HepG2 (cell line): Measurements from ENCODE around the gene PSMC3IP. TPM values are rescaled to one million over a fixed set of nuclear protein-coding genes. Genes with fewer than 3 reads are reported as not detected.

Experiments
- CEBPG ChIP-seq: IDR thresholded peaks from 2 replicates; pipeline ENCODE4 v1.6.1; 2016
- MTF2 ChIP-seq: sonication (generic); formaldehyde crosslinking; IDR thresholded peaks from 2 replicates; pipeline ENCODE4 v1.5.0; 2020; ENCODE audit warnings: missing genetic modification reagents, borderline replicate concordance
- SP1 ChIP-seq, 2 experiments: fragments of 450-650 bp in 1 of 2; sonication (generic) in 1 of 2; formaldehyde crosslinking in 1 of 2; IDR thresholded peaks; 2 replicates each; pipeline versions ENCODE4 v1.4.0 to v1.6.1; 2016 to 2020; ENCODE audit warnings: missing genetic modification reagents in 1 of 2
- ZNF350 ChIP-seq: sonication (generic); formaldehyde crosslinking; IDR thresholded peaks from 2 replicates; pipeline ENCODE4 v1.4.0; 2020; ENCODE audit warnings: mild to moderate bottlenecking, low read depth, missing genetic modification reagents, borderline replicate concordance
- ZNF567 ChIP-seq: sonication (generic); formaldehyde crosslinking; IDR thresholded peaks from 2 replicates; pipeline ENCODE4 v1.8.1; 2023; ENCODE audit warnings: mild to moderate bottlenecking, missing genetic modification reagents, borderline replicate concordance
- polyA plus RNA-seq, 8 experiments: library from polyadenylated mRNA; depleted of rRNA in 3 of 8; stranded (reverse) in 7 of 8; unstranded in 1 of 8; fragments of >200 nt; fragmentation: Illumina TruSeq in 4 of 8; extraction: Trizol in 4 of 8; gene quantifications; 2 replicates each; pipeline versions ENCODE4 v1.2.1 to v1.2.3, GENCODE V29; 2011 to 2016; ENCODE audit warnings: low read depth in 4 of 8, missing spikeins in 1 of 8, mixed read lengths in 1 of 8; ENCODE audit not compliant: insufficient read depth in 1 of 8
- total RNA-seq, 5 experiments: library from RNA; depleted of rRNA; stranded (reverse); fragments of >200 nt; fragmentation: Illumina TruSeq; extraction: Trizol; gene quantifications; 2 replicates each; pipeline ENCODE4 v1.2.3, GENCODE V29; 2016; ENCODE audit warnings: low read depth in 1 of 5
- TF ChIP-seq, protein P1 (sequence below): sonication (generic); formaldehyde crosslinking; conservative IDR thresholded peaks from 2 replicates; pipeline ENCODE4 v1.4.0; 2020; ENCODE audit warnings: missing genetic modification reagents
- TF ChIP-seq, protein P2 (sequence below), 2 experiments: fragments of 450-650 bp in 1 of 2; sonication (generic) in 1 of 2; formaldehyde crosslinking; IDR thresholded peaks; 2 replicates each; pipeline versions ENCODE4 v1.5.0 to v1.8.0; 2020 to 2022; ENCODE audit warnings: mild to moderate bottlenecking in 1 of 2, missing genetic modification reagents in 1 of 2
- TF ChIP-seq, protein P3 (sequence below), 2 experiments: sonication (generic) in 1 of 2; formaldehyde crosslinking in 1 of 2; IDR thresholded peaks; 2 replicates each; pipeline versions ENCODE4 v1.6.1 to v1.9.0; 2014 to 2022; ENCODE audit warnings: antibody characterized with exemption in 1 of 2, borderline replicate concordance in 1 of 2, inconsistent platforms in 1 of 2, low read depth in 1 of 2, missing genetic modification reagents in 1 of 2
- TF ChIP-seq, protein P4 (sequence below): sonication (generic); formaldehyde crosslinking; IDR thresholded peaks from 2 replicates; pipeline ENCODE4 v1.4.0; 2020; ENCODE audit warnings: missing genetic modification reagents

Gene PSMC3IP
- total and polyA plus RNA-seq, 2 of the 13 experiments (the other 11 are each of a cell fraction or from before 2014, with no cell fraction given): 6.5 to 22.4 TPM

DNA sequence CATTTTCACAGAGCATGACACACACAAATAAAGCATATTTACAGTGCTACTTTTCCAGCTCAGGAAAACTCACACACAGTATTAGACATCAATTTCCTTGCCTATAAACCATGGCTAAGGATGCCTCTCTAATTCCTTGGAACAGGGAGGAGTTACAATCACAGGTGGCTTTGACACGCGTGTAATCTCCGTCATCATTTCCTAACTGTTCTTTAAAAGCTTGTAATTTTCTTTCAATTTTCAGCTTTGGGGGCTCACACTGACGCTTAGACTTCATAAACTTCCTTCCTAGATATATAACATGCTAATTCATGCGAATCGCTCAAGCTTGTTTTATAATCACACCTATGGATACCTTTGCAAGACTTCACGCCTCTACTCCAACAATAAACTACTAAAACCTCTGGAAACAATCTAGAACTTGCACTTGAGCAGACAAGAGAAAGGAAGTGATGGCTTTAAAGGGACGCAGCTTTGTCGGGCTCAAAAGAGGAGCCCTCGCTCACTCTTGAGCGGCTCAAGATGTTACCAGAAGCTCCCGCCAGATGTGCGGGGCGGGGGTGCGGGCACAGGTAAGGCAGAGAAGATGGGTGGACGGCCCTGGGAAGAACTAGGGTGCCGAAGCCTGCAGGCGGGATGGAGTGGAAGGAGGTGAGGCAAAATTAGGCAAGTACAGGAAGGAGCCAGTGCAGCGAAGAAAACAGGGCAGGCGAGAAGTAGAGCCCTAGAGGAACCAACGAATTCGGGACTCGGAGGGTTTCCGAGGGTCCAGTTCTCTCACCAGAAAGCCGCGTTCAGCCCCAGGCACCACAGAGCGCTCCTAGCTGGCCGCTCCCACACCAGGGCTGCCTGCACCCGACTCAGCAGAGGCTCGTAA is 31.0 kb upstream of the PSMC3IP start (continued):
- TF ChIP-seq ZNF350 (CRISPR knock-in tag) (no peak; the same call in 1 of the 2 replicates), SP1 (IDR thresholded peaks at IDR 0.05) (no peak), SP1 (CRISPR knock-in tag; IDR thresholded peaks at IDR 0.05) (no peak), MTF2 (CRISPR knock-in tag) (0 out of 2 replicates have a peak, but pooled peaks have one; percentile 44), ZNF567 (CRISPR knock-in tag) (no peak), CEBPG (CRISPR knock-in tag) (no peak)
- TF ChIP-seq, protein P1, sequence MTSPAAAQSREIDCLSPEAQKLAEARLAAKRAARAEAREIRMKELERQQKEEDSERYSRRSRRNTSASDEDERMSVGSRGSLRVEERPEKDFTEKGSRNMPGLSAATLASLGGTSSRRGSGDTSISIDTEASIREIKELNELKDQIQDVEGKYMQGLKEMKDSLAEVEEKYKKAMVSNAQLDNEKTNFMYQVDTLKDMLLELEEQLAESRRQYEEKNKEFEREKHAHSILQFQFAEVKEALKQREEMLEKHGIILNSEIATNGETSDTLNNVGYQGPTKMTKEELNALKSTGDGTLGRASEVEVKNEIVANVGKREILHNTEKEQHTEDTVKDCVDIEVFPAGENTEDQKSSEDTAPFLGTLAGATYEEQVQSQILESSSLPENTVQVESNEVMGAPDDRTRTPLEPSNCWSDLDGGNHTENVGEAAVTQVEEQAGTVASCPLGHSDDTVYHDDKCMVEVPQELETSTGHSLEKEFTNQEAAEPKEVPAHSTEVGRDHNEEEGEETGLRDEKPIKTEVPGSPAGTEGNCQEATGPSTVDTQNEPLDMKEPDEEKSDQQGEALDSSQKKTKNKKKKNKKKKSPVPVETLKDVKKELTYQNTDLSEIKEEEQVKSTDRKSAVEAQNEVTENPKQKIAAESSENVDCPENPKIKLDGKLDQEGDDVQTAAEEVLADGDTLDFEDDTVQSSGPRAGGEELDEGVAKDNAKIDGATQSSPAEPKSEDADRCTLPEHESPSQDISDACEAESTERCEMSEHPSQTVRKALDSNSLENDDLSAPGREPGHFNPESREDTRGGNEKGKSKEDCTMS: no peak
- TF ChIP-seq, protein P2, sequence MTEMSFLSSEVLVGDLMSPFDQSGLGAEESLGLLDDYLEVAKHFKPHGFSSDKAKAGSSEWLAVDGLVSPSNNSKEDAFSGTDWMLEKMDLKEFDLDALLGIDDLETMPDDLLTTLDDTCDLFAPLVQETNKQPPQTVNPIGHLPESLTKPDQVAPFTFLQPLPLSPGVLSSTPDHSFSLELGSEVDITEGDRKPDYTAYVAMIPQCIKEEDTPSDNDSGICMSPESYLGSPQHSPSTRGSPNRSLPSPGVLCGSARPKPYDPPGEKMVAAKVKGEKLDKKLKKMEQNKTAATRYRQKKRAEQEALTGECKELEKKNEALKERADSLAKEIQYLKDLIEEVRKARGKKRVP (CRISPR knock-in tag; IDR thresholded peaks at IDR 0.05): no peak
- TF ChIP-seq, protein P3, sequence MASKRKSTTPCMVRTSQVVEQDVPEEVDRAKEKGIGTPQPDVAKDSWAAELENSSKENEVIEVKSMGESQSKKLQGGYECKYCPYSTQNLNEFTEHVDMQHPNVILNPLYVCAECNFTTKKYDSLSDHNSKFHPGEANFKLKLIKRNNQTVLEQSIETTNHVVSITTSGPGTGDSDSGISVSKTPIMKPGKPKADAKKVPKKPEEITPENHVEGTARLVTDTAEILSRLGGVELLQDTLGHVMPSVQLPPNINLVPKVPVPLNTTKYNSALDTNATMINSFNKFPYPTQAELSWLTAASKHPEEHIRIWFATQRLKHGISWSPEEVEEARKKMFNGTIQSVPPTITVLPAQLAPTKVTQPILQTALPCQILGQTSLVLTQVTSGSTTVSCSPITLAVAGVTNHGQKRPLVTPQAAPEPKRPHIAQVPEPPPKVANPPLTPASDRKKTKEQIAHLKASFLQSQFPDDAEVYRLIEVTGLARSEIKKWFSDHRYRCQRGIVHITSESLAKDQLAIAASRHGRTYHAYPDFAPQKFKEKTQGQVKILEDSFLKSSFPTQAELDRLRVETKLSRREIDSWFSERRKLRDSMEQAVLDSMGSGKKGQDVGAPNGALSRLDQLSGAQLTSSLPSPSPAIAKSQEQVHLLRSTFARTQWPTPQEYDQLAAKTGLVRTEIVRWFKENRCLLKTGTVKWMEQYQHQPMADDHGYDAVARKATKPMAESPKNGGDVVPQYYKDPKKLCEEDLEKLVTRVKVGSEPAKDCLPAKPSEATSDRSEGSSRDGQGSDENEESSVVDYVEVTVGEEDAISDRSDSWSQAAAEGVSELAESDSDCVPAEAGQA (IDR thresholded peaks at IDR 0.05; ENCODE audit: low read depth): no peak
- TF ChIP-seq, protein P3 (CRISPR knock-in tag; IDR thresholded peaks at IDR 0.05; ENCODE audit: borderline replicate concordance): no peak
- TF ChIP-seq, protein P4, sequence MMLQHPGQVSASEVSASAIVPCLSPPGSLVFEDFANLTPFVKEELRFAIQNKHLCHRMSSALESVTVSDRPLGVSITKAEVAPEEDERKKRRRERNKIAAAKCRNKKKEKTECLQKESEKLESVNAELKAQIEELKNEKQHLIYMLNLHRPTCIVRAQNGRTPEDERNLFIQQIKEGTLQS (CRISPR knock-in tag): no peak
